ENCODE results near the gene ERCC8. TPM values are rescaled to one million over a fixed set of nuclear protein-coding genes. Genes with fewer than 3 reads are reported as not detected.

The ERCC8 gene
- total RNA-seq, 1 donor from 2014 or later = 10.2 TPM

Other genes starting within 250 kb of the ERCC8 start
- 22.2 and 25.1 TPM in 2 replicates for gene DEPDC1B, start 244.9 kb downstream of the ERCC8 start, total RNA-seq
- 0.68 and 0.90 TPM in 2 replicates for gene ELOVL7, start 100.8 kb downstream of the ERCC8 start, total RNA-seq
- gene NDUFAF2, start 135 bp upstream of the ERCC8 start, total RNA-seq = 32.6 and 39.8 TPM in 2 replicates
- gene SMIM15, start 217.4 kb upstream of the ERCC8 start, total RNA-seq = 73.2 and 78.3 TPM in 2 replicates